ENCODE results near the gene SLC4A5.

The SLC4A5 gene

DNA sequence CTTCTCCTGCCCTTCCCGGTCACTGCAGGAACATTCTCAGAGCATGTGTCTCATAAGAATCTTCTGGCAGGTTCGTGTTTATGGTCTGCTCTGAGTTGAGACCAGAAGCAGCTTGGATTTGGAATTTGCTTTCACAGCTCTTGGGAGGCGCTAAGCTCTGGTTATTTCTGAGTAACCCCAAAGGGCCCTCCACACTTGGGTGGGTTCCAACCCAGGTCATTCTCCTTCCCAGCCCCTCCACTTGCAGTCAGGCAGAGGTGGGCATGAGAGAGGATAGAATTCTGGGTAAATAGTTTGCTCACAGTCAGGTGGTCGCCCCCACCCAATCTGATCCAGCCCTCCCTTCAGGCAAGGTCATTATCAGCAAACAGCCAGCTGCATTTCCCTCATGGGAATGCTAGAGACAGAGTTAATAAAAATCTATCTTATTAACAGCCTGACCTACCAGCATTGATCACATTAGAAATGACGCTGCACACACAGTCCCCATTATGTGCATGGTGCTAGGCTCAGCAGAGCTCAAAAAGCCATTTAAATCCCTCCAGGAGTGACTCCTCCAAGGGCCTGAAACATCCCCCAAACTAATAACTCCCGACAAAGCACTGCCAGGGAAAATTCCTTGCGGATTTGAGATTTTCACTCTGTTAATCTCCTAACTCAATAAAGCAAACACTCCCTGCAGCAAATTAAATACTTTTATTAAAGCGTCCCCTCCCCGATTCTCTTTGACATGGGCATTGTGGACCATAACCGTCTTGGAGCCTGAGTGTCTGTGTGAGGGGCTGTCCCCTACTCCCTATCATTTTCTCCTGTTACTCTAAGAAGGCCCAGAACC is 61.9 kb downstream of the SLC4A5 start:
- no CpG with 5 or more reads among the region's 10 CpGs for WGBS, 2 donors (ENCODE audit: extremely low coverage in 2 of 2, insufficient read length in 2 of 2, insufficient replicate concordance in 1 of 2)

DNA sequence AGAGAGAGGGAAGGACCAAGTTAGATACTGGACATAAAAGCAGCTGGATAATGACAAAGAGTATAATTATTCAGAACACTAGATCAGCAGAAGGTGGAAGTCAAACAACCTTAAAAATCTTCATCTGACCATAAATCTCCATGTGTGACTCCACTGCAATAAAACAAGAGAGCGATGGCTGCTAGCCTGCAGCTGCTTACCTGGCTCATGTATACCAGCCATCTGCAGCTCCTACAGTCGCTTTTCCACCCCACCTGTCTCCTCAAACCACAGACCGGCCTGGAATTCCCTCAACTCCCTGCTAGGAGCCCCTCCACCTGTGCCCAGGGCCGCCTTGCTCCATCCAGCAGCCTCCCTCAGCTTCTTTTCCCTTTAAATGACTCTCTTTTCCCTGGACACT is 64.5 kb downstream of the SLC4A5 start:
- Histone ChIP-seq H3K9ac (ENCODE audit: low read depth, low read length, poor library complexity) (no peak overlapping the region), H4K91ac (ENCODE audit: low read depth, low read length, poor library complexity) (no peak overlapping the region), H3K4ac (ENCODE audit: low read length) (no peak overlapping the region), H3K27me3 (ENCODE audit: control insufficient read depth in 3 of 3, insufficient read depth in 3 of 3, low read depth in 1 of 3, low read length in 3 of 3) (peaks cover 0 to 93% (median 2%) of the 10 kb centered on the region in 3 experiments), H3K4me2 (ENCODE audit: insufficient read depth, low read length, poor library complexity, severe bottlenecking) (no peak overlapping the region), H3K4me1 (ENCODE audit: control insufficient read depth in 2 of 2, insufficient read depth in 1 of 2, low read depth in 1 of 2, low read length in 2 of 2) (no peaks in the 10 kb centered on the region), H4K8ac (ENCODE audit: low read depth, low read length) (no peak overlapping the region), H2BK120ac (ENCODE audit: low read depth, low read length) (no peak overlapping the region), H3K36me3 (replicated peaks in 1 of 2; ENCODE audit: control insufficient read depth in 2 of 2, insufficient read depth in 2 of 2, low read length in 2 of 2) (no peaks in the 10 kb centered on the region), H2BK12ac (ENCODE audit: low read length) (no peak overlapping the region), H3K4me3 (ENCODE audit: low read length in 2 of 2) (no peak overlapping the region), H2BK15ac (ENCODE audit: low read length) (no peak overlapping the region), H3K14ac (ENCODE audit: low read length) (no peak overlapping the region), H3K27ac (replicated peaks; ENCODE audit: low read length) (no peak overlapping the region), H3K23ac (ENCODE audit: low read depth, low read length, poor library complexity) (no peak overlapping the region), H3K79me1 (ENCODE audit: low read depth, low read length) (no peaks in the 10 kb centered on the region), H3K9me3 (replicated peaks in 1 of 2; ENCODE audit: control insufficient read depth in 2 of 2, insufficient read depth in 1 of 2, low read depth in 1 of 2, low read length in 2 of 2) (no peaks in the 10 kb centered on the region), H2AFZ (ENCODE audit: low read length) (no peak overlapping the region), H2BK5ac (ENCODE audit: low read length) (no peak overlapping the region), H2AK5ac (ENCODE audit: low read depth, low read length) (no peak overlapping the region), H3K18ac (ENCODE audit: low read length) (no peak overlapping the region)
- no CpG with 5 or more reads among the region's 4 CpGs for WGBS, 2 donors (ENCODE audit: extremely low coverage in 2 of 2, insufficient read length in 2 of 2, insufficient replicate concordance in 1 of 2)
- no peak for DNase-seq (ENCODE audit: low spot score)

More for the DNA sequence above, 61.9 kb downstream of the SLC4A5 start:
- Histone ChIP-seq H4K91ac (ENCODE audit: low read depth, low read length, poor library complexity) (no peak overlapping the region), H3K18ac (ENCODE audit: low read length) (no peak overlapping the region), H2AK5ac (ENCODE audit: low read depth, low read length) (no peak overlapping the region), H3K4me1 (ENCODE audit: control insufficient read depth in 2 of 2, insufficient read depth in 1 of 2, low read depth in 1 of 2, low read length in 2 of 2) (no peaks in the 10 kb centered on the region), H3K27ac (replicated peaks; ENCODE audit: low read length) (no peak overlapping the region), H3K9me3 (replicated peaks in 1 of 2; ENCODE audit: control insufficient read depth in 2 of 2, insufficient read depth in 1 of 2, low read depth in 1 of 2, low read length in 2 of 2) (no peaks in the 10 kb centered on the region), H3K36me3 (replicated peaks in 1 of 2; ENCODE audit: control insufficient read depth in 2 of 2, insufficient read depth in 2 of 2, low read length in 2 of 2) (no peaks in the 10 kb centered on the region), H3K4ac (ENCODE audit: low read length) (no peak overlapping the region), H3K4me2 (ENCODE audit: insufficient read depth, low read length, poor library complexity, severe bottlenecking) (no peak overlapping the region), H3K23ac (ENCODE audit: low read depth, low read length, poor library complexity) (no peak overlapping the region), H2BK5ac (ENCODE audit: low read length) (no peak overlapping the region), H3K27me3 (ENCODE audit: control insufficient read depth in 3 of 3, insufficient read depth in 3 of 3, low read depth in 1 of 3, low read length in 3 of 3) (peaks cover 0 to 81% (median 2%) of the 10 kb centered on the region in 3 experiments), H3K79me1 (ENCODE audit: low read depth, low read length) (no peaks in the 10 kb centered on the region), H3K9ac (ENCODE audit: low read depth, low read length, poor library complexity) (no peak overlapping the region), H3K4me3 (ENCODE audit: low read length in 2 of 2) (no peak overlapping the region), H4K8ac (ENCODE audit: low read depth, low read length) (no peak overlapping the region), H3K14ac (ENCODE audit: low read length) (no peak overlapping the region), H2BK120ac (ENCODE audit: low read depth, low read length) (no peak overlapping the region), H2BK15ac (ENCODE audit: low read length) (no peak overlapping the region), H2AFZ (ENCODE audit: low read length) (no peak overlapping the region), H2BK12ac (ENCODE audit: low read length) (no peak overlapping the region)
- DNase-seq (ENCODE audit: low spot score): no peak

DNA sequence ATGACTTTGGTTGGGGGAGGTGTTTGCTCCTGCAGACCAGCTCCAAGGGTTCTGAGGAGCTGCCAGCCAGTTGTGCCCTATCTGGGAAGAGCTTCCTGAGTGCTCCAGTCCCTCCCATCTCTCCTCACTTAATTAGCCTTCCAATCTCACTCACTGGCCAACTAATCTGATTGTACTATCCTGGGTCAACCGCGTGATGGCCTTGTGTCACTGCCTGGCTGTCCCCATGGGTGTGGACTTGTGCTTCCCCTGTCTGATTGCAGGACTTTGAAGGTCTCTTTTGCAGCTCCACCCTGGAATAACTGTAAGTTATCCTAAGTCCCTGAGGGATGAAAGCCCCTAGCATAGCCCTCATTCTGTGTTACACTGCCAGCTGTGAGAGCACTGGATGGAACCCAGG is 65.0 kb downstream of the SLC4A5 start:
- Histone ChIP-seq H2BK12ac (ENCODE audit: low read length) (no peak overlapping the region), H3K4me1 (ENCODE audit: control insufficient read depth in 2 of 2, insufficient read depth in 1 of 2, low read depth in 1 of 2, low read length in 2 of 2) (no peaks in the 10 kb centered on the region), H2BK5ac (ENCODE audit: low read length) (no peak overlapping the region), H2AK5ac (ENCODE audit: low read depth, low read length) (no peak overlapping the region), H3K23ac (ENCODE audit: low read depth, low read length, poor library complexity) (no peak overlapping the region), H4K91ac (ENCODE audit: low read depth, low read length, poor library complexity) (no peak overlapping the region), H3K9ac (ENCODE audit: low read depth, low read length, poor library complexity) (no peak overlapping the region), H2BK120ac (ENCODE audit: low read depth, low read length) (no peak overlapping the region), H3K18ac (ENCODE audit: low read length) (no peak overlapping the region), H3K79me1 (ENCODE audit: low read depth, low read length) (no peaks in the 10 kb centered on the region), H3K4me2 (ENCODE audit: insufficient read depth, low read length, poor library complexity, severe bottlenecking) (no peak overlapping the region), H3K14ac (ENCODE audit: low read length) (no peak overlapping the region), H3K9me3 (replicated peaks in 1 of 2; ENCODE audit: control insufficient read depth in 2 of 2, insufficient read depth in 1 of 2, low read depth in 1 of 2, low read length in 2 of 2) (no peaks in the 10 kb centered on the region), H4K8ac (ENCODE audit: low read depth, low read length) (no peak overlapping the region), H3K36me3 (replicated peaks in 1 of 2; ENCODE audit: control insufficient read depth in 2 of 2, insufficient read depth in 2 of 2, low read length in 2 of 2) (no peaks in the 10 kb centered on the region), H3K4me3 (ENCODE audit: low read length in 2 of 2) (no peak overlapping the region), H2BK15ac (ENCODE audit: low read length) (no peak overlapping the region), H3K27ac (replicated peaks; ENCODE audit: low read length) (no peak overlapping the region), H3K4ac (ENCODE audit: low read length) (no peak overlapping the region), H3K27me3 (ENCODE audit: control insufficient read depth in 3 of 3, insufficient read depth in 3 of 3, low read depth in 1 of 3, low read length in 3 of 3) (peaks cover 0 to 94% (median 2%) of the 10 kb centered on the region in 3 experiments), H2AFZ (ENCODE audit: low read length) (no peak overlapping the region)
- no CpG with 5 or more reads among the region's 2 CpGs for WGBS, 2 donors (ENCODE audit: extremely low coverage in 2 of 2, insufficient read length in 2 of 2, insufficient replicate concordance in 1 of 2)
- no peak for DNase-seq (ENCODE audit: low spot score)

DNA sequence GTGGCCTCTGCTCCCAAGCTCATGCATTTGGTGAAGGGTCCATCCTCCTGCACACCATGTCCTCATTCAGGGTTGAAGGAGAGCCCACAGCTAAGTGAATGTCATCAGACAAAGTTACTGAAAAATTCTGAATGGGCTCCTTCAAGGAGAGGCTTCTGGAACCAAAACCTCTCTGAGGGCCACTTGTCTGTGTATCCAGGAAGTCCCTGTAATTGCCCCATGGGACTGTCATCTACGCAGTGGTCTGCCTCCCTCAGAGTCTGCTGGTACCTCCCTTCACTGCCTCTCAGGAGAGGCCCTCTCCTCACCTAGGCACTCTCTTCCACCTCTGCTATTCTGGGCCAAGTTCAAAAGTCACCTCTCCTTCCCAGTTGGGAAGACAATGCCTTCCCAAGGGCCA is 68.0 kb downstream of the SLC4A5 start:
- no peaks in the 10 kb centered on the region for H3K36me3 ChIP-seq (replicated peaks in 1 of 2; ENCODE audit: control insufficient read depth in 2 of 2, insufficient read depth in 2 of 2, low read length in 2 of 2)
- no peaks in the 10 kb centered on the region for H3K79me1 ChIP-seq (ENCODE audit: low read depth, low read length)
- no peak overlapping the region for H4K91ac ChIP-seq (ENCODE audit: low read depth, low read length, poor library complexity)
- H3K18ac ChIP-seq (ENCODE audit: low read length): no peak overlapping the region
- no peak overlapping the region for H3K14ac ChIP-seq (ENCODE audit: low read length)
- no peaks in the 10 kb centered on the region for H3K4me1 ChIP-seq (ENCODE audit: control insufficient read depth in 2 of 2, insufficient read depth in 1 of 2, low read depth in 1 of 2, low read length in 2 of 2)
- WGBS, 2 donors (ENCODE audit: extremely low coverage in 2 of 2, insufficient read length in 2 of 2, insufficient replicate concordance in 1 of 2): no CpG with 5 or more reads among the region's 1 CpG
- peaks cover 0 to 90% (median 2%) of the 10 kb centered on the region in 3 experiments for H3K27me3 ChIP-seq (ENCODE audit: control insufficient read depth in 3 of 3, insufficient read depth in 3 of 3, low read depth in 1 of 3, low read length in 3 of 3)
- H2BK120ac ChIP-seq (ENCODE audit: low read depth, low read length): no peak overlapping the region
- H2BK15ac ChIP-seq (ENCODE audit: low read length): no peak overlapping the region
- DNase-seq (ENCODE audit: low spot score): no peak
- H3K9ac ChIP-seq (ENCODE audit: low read depth, low read length, poor library complexity): no peak overlapping the region
- no peak overlapping the region for H3K23ac ChIP-seq (ENCODE audit: low read depth, low read length, poor library complexity)
- H2BK5ac ChIP-seq (ENCODE audit: low read length): no peak overlapping the region
- H2AFZ ChIP-seq (ENCODE audit: low read length): no peak overlapping the region
- no peaks in the 10 kb centered on the region for H3K9me3 ChIP-seq (replicated peaks in 1 of 2; ENCODE audit: control insufficient read depth in 2 of 2, insufficient read depth in 1 of 2, low read depth in 1 of 2, low read length in 2 of 2)
- no peak overlapping the region for H2BK12ac ChIP-seq (ENCODE audit: low read length)
- no peak overlapping the region for H2AK5ac ChIP-seq (ENCODE audit: low read depth, low read length)
- H3K27ac ChIP-seq (replicated peaks; ENCODE audit: low read length): no peak overlapping the region
- H3K4me3 ChIP-seq (ENCODE audit: low read length in 2 of 2): no peak overlapping the region
- no peak overlapping the region for H3K4ac ChIP-seq (ENCODE audit: low read length)
- no peak overlapping the region for H4K8ac ChIP-seq (ENCODE audit: low read depth, low read length)
- no peak overlapping the region for H3K4me2 ChIP-seq (ENCODE audit: insufficient read depth, low read length, poor library complexity, severe bottlenecking)
